Spleen (tissue), 7 donors: ENCODE results near the gene STAT6.

Experiments
- CTCF ChIP-seq, 11 experiments: fragments of 200-600 bp in 7 of 11; fragments of 450-650 bp in 4 of 11; sonication (generic) in 4 of 11; IDR thresholded peaks in 8 of 11; conservative IDR thresholded peaks in 3 of 11; 1 replicate in 7 of 11; 2 replicates in 4 of 11; pipeline versions ENCODE4 v1.4.0 to v1.8.0; 2016 to 2021; ENCODE audit warnings: antibody characterized with exemption in 11 of 11, inconsistent platforms in 4 of 11, mild to moderate bottlenecking in 1 of 11
- POLR2A ChIP-seq, 3 donors: fragments of 450-650 bp; IDR thresholded peaks; one replicate each; pipeline ENCODE4 v1.5.1; 2017; ENCODE audit warnings: antibody characterized with exemption in 3 of 3, mild to moderate bottlenecking in 1 of 3
- POLR2AphosphoS5 ChIP-seq, 3 donors: sonication (generic); formaldehyde crosslinking; IDR thresholded peaks; one replicate each; pipeline ENCODE4 v1.5.1; 2017; ENCODE audit warnings: antibody characterized with exemption in 3 of 3
- donor health status: DM: no; HTN: no; CAD: no; lungs with moderate emphysema.
- donor health status: DM: no; HTN: no; CAD: no.
- donor health status: DM: no; HTN: no; CAD: no.

DNA sequence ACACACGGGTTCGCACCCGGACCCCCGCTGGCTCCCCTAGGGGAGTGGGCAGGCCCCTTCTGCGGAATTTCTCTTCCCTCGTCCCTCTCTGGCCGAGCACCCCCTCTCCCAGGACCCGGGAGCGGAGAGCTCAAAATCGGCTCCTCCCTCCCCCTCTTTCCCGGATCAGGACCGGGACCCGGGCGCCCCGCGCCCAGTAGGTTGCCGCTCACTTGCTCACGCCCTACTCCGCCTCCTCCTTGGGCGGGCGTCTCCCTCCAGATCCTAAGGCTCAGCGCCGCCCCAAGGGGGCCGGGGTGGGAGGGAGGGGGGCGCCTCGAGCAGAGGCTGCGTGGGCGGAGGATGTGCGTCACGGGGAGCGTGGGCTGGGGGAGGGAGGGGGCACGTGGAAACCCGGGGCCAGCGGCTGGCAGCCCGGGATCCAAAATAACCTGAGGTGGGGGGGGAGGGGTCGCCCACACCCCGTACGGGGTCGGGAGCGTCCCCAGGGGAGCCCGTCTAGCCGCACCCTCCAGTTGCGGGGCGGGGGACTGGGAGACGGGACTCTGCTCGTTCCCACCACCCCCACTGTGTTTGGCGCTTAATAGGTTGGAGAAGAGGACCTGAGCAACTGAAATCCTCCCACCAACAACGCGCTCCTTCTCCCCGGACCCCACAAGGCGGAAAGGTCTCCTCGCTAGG is 24.0 kb downstream of the STAT6 start:
- TF ChIP-seq CTCF (IDR thresholded peaks at IDR 0.05 in 8 of 11, conservative IDR thresholded peaks at IDR 0.05 in 3 of 11) = no peak
- TF ChIP-seq POLR2AphosphoS5 (IDR thresholded peaks at IDR 0.05) = peak; percentile 82 to 85 (median 82)
- peak in 2 of 3 donors; percentile 14 to 63 for TF ChIP-seq POLR2A (IDR thresholded peaks at IDR 0.05)
